GM21528 (cell line): Measurements from ENCODE around the gene ABHD18.
"Not testable (repeated sequence)": the region's sequence is repeated elsewhere in the genome, so short reads cannot be mapped to it uniquely, and the experiment has no call there.

Experiments
- ATAC-seq: cut with Tn5 transposase; IDR thresholded peaks from one replicate; pipeline ENCODE4 v1.9.1; 2021; ENCODE audit warnings: mild to moderate bottlenecking, moderate library complexity; ENCODE audit not compliant: unreplicated experiment, low FRiP score

Gene ABHD18

DNA sequence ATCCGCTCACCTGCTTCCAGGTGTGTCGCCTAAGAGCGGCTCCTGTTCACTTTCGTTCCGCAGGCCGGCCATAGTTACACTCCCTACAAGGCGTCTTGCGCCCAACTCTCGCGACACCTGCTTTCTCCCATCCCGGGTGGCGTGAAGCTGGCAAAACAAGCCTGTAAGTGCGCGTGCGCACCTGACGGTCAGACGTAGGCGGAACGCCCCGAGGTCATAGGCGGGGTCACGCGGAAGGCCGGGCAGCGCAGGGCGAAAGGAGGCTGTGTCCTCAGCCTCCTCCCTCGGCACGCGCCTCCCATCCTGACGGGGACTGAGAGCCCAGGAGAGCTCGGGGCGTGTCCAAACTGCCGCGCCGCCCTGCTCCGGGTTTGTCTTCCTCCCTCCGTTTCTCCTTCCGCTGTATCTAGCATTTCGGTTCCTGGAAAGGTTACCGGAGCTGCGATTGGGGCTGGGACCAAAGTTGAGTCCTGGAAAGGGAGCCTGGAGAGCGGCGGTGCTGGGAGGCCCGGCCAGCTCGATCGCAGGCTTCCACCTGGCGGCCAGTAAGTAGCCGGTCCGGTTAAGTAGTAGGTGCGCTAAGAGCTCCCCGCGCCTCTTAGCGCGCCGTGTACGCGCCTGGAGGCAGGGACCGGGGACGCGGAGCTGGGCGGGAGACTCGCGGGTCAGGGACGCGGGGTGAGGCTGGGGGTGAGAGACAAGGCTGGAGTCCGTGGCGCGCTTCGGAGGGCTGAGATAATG lies at the start of gene ABHD18, which contains the start of gene MFSD8:
Gene ABHD18 (plus strand): TSS at position 345 of the 741 bp plus-strand sequence. CDS start 17,550 bp downstream, outside the sequence.
Gene MFSD8 (minus strand): TSS at position 112 of the 741 bp plus-strand sequence. CDS start 40 bp downstream, at position 72.
- ATAC-seq: peak; percentile 97

DNA sequence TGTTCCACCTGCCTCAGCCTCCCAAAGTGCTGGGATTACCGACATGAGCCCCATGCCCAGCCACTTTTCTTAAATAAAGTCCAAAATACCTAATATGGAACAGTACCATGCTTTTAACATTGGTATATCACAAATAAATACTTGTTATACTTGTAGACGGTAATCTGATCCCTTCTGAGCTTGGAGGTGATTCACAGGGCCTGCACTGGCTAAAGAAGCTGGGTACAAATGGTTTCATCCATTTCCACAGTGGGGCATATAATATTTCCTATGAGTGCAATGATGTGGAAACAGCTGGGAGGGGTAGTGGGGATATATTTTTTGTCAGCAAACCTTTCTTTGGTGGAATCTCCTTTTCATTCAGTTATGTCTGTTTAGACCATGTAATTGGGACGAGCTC lies 48.7 kb upstream of the ABHD18 start:
- no peak for ATAC-seq

DNA sequence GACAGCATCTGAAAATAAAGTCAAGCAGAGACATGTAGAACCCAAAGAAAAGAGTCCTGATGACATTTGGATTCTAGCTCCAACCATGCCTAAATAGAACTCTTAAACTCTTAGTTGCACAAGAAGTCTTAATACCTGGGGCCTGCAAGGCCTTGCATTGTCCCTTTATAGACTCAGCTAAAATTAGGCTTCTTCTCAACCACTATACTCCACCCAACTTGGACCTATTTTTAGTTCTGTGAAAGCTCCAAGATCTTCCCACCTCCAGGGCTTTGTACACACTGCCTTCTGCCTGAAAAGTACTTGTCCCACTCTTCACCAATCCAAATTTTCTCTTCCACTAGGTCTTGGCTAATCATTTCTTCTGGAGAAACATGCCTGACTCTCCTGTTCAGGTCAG lies 48.1 kb upstream of the ABHD18 start:
- ATAC-seq: no peak

DNA sequence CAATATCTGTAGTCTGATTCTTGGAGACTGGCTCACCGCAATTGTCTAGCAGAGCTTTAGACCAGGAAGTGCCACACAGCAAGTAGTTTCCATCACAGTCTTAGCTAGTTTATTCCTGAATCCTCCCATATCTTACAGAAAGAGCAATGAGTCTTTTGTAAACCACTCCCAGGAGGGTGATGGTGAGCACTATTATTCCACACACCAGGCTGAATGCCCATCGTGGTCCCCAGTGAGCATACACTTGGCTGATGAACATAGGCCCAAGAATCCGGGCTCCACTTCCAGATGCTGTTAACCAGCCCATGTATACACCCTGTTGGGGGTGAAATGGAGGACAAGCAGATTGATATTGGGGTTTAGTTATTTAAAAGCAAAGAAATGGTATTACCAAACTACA lies 44.7 kb upstream of the ABHD18 start:
- no peak for ATAC-seq

DNA sequence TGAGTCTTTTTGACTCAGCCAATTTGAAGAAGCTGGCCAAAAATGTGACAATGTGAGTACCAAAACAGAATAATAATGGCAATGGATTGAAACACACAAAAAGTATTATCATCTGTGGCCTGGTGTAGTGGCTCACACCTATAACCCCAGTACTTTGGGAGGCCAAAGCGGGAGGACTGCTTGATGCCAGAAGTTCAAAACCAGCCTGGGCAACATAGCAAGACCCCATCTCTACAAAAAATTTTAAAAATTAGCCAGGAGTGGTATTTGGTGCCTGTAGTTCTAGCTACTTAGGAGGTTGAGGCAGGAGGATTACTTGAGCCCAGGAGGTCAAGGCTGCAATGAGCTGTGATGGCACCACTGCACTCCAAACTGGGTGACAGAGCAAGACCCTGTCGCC lies 43.0 kb upstream of the ABHD18 start:
- ATAC-seq: no peak

DNA sequence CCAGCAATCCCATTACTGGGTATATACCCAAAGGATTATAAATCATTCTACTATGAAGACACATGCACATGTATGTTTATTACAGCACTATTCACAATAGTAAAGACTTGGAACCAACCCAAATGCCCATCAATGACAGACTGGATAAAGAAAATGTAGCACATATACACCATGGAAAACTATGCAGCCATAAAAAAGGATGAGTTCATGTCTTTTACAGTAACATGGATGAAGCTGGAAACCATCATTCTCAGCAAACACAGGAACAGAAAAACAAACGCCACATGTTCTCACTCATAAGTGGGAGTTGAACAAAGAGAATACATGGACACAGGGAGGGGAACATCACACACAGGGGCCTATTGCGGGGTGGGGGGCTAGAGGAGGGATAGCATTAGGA lies 39.5 kb upstream of the ABHD18 start:
- not testable (repeated sequence) for ATAC-seq

DNA sequence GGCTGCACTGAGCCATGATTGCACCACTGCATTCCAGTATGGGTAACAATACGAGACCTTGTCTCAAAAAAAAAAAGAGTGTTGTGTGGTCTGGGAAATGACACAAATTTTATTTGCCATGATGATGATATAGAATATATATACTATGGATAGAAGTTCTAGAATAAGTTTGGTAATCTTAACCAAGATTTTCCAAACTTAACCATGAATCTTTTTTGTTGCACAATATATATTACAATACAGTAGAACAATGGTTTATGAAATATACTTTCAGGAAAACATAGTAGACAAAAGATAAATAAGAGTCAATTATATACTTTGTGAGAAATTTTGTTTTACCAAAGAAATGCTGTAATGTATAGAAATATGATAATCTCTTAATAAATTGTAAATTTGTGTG lies 35.0 kb upstream of the ABHD18 start:
- ATAC-seq: no peak

DNA sequence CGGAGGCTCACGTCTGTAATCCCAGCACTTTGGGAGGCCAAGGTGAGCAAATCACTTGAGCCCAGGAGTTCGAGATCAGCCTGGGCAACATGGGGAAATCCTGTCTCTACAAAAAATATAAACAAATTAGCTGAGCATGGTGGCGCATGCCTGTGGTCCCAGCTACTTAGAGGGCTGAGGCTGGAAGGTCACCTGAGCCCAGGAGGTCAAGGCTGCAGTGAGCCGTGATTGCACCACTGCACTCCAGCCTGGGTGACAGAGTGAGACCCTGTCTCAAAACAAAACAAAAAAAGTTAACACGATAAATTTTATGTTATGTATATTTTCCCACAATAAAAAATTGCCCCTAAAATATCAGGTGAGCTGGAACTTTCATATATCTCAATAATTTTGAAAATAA lies 33.4 kb upstream of the ABHD18 start:
- not testable (repeated sequence) for ATAC-seq

DNA sequence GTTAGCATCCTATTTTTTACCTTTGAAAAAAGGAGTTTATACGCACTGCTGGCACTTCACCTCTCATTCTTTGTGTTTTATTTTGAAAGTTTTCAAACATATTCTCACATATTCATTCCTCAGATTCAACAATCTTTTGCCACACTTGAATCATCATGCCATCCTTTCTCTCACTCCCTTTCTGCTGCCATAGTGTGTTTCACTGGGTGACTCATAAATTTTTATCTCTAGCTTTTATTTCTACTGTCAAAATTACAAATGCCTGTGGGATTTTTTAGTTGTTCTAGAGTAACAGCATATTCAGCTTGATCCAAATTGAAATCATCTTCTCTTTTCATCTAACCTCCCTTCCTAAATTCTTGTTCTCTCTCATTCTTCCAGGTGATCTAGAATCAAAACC lies 28.2 kb upstream of the ABHD18 start:
- ATAC-seq: no peak

DNA sequence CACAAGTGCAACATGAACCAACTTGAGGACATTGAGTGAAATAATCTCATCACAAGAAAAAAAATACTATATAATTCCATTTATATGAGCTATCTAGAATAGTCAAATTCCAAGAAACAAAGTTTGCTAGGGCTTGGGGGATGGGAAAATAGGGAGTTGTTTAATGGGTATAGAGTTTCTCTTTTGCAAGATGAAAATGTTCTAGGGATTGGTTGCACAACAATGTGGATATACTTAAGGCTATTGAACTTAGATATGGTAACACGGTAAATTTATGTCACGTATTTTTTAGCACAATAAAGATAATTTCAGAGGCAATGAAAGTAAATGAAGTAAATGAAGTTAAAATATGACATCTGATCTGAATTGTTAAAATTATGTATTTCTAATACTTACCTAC lies 8.1 kb upstream of the ABHD18 start:
- no peak for ATAC-seq

DNA sequence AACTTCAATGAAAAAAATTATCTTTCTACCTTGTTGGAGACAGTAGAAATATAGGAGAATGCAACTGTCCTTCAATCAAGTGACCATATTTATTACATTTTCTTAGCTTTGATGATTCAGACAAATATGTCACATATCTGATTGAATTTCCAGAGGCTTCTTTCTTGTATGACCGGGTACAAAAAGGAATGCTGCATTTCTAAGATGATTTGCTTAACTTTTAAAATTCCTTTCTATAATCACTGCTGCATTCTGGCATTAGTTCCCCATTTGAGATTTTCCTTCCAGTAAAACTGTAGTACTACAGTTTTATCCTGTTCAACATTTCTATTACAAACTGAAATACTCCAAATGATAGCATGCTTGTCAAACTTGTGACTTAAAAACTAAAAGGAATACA lies 5.4 kb upstream of the ABHD18 start:
- no peak for ATAC-seq

DNA sequence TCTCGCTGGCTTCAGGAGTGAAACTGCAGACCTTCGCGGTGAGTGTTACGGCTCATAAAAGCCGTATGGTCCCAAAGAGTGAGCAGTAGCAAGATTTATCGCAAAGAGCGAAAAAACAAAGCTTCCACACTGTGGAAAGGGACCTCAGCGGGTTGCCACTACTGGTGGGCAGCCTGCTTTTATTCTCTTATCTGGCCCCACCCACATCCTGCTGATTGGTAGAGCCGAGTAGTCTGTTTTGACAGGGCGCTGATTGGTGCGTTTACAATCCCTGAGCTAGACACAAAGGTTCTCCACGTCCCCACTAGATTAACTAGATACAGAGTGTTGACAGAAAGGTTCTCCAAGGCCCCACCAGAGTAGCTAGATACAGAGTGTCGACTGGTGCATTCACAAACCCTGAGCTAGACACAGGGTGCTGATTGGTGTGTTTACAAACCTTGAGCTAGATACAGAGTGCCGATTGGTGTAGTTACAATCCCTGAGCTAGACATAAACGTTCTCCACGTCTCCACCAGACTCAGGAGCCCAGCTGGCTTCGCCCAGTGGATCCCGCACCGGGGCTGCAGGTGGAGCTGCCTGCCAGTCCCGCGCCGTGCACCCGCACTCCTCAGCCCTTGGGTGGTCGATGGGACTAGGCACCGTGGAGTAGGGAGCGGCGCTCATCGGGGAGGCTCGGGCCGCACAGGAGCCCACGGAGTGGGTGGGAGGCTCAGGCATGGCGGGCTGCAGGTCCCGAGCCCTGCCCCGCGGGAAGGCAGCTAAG lies 1.4 kb upstream of the ABHD18 start:
- not testable (repeated sequence) for ATAC-seq

DNA sequence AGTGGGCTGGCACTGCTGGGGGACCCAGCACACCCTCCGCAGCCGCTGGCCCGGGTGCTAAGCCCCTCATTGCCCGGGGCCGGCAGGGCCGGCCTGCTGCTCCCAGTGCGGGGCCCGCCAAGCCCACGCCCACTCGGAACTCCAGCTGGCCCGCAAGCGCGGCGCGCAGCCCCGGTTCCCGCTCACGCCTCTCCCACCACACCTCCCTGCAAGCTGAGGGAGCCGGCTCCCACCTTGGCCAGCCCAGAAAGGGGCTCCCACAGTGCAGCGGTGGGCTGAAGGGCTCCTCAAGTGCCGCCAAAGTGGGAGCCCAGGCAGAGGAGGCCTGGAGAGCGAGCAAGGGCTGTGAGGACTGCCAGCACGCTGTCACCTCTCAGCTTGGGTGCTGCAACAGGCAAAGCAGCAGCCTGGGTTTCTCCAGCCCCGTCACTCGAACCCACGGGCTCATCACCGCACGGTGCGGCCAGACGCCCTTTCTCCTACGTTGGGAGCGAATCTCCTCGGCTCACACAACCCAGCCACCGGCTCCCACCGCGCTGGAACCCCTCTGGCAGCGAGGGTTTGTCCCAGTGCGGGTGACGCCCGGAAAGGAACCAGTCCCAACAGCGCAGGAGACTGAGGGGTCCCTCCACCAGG lies 662 bp upstream of the ABHD18 start:
- ATAC-seq: peak; percentile 33

DNA sequence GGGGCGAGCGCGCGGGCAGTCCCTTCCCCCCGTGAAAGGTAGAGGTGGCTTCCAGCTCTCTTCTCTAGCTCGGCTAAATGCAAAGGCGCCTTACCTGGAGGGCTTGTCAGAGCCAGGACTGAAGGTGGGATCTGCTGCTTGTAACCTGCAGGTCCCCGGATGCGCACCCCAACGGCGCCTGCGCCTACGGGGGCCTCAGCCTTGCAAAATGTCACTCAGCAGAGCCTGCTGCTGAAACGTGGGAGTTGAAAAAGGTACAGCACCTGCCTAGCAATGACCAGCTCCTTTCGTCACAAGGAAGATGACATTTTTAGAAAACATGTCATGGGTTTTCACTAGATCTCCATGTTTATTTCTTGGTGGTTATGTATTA lies 583 bp downstream of the ABHD18 start:
- ATAC-seq: peak; percentile 41

DNA sequence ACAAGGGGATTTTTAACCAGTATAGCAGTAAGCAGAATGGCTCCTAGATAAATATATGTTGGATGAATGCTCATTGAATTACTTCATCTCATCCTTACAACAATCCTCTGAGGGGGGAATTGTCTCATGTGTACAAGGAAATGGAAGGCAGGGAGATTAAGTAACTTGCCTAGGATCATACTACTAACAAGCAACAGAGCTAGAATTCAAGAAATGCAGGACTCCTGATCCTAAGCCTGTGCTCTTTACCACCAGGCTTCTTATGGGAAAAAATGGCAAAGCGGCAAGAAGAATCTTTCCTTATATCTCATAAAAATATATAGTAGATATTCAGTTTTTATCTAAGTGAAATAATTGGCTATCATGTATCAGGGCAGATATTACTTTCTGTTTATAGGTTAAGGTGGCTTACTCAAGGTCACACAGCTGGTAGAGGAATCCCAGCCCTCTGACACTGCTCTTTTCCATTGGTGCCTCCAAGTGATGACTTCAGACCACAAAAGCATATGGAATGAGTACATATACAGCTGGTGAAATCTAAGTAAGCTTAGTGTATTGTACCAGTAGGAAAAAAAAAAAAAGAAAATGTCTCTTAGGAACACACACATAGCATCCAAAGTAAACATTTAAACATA lies 2.1 kb downstream of the ABHD18 start:
- no peak for ATAC-seq

DNA sequence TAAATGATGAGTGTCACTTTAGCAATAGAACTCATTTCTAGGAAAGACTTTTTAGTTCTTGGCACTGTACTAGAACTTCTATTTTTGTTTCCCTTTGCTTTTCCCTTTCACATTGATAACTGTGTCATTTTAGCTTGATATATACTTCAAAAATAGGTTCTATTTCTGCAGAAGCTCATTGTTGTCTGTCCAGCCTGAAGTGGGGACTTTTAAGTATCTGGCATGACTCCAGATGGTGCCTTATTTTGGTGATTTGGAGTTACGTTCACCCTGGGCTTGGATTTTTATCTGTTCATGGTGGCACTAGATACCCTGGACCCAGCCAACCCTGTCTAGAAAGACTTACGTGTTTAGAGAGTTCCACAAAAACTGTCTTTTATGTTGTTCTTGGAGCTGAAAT lies 3.4 kb downstream of the ABHD18 start:
- no peak for ATAC-seq

DNA sequence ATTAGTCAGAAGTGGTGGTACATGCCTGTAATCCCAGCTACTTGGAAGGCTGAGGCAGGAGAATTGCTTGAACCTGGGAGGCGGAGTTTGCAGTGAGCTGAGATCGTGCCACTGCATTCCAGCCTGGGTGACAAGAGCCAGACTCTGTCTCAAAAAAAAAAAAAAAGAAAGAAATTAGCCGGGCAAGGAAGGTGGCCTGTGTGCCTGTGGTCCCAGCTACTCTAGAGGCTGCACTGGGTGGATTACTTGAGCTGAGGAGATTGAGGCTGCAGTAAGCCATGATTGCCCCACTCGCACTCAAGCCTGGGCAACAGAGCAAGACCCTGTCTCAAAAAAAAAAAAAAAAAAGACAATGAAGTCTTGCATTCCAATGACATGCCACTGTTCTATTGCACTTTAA lies 5.7 kb downstream of the ABHD18 start:
- not testable (repeated sequence) for ATAC-seq

DNA sequence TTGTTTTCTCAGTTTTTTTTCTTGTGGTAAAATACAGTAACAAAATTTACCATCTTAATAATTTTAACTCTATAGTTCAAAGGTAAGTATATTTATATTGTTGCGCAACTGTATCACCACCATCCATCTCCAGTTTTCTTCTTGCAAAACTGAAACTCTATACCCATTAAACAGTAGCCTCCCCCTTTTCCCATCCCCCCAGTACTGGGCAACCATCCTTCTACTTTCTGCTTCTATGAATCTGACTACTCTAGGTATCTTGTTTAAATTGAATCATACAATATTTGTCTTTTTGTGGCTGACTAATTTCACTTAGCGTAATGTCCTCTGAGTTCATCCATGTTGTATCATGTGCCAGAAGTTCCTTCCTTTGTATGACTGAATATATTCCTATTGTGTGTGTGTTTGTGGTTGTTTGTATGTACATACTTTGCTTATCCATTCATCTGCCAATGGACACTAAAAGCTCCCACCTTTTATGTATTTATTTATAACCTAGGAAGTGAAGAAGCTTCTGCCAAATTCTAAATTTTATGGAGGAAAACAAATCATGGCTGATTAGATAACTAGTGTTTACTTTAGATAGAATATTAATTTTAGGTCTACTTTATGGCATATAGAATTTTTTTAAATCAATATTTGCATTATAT lies 10.0 kb downstream of the ABHD18 start:
- ATAC-seq: no peak

DNA sequence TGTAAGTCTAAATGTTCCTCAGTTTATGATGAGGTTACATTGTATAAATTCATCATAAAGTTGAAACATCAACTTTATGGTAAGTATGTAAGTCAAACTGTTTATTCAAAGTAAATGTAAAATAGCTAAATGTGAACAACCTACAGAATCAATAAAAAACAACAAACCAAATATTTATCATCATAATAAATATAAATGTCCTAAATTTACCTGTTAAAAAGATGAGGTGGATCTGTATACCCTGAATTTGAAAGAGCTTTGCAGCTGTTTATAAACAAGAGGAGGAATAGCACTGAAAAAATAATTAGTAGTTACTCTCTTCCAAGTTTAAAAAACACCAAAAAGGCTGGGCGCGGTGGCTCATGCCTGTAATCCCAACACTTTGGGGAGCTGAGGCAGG lies 13.7 kb downstream of the ABHD18 start:
- ATAC-seq: no peak

DNA sequence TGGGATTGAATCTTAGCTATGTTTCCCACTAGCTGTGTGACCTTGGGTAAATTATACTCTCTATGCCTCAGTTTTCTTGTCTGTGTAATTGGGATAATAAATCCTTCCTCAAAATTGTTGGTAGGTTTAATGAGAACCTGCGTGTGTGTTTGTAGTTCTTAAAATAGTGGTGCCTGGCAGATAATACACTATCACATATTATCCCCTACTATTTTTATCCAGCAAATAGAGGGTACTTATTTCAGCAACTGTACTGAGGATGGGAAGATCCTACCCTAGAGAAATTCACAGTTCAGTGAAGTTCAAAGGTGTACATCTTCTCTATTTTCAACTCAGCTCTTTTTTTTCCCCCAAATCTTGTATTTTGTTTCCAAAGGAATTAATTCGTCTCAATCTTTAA lies 17.2 kb downstream of the ABHD18 start:
- ATAC-seq: no peak
